ENCODE results near the gene APEX2. TPM values are rescaled to one million over a fixed set of nuclear protein-coding genes. Genes with fewer than 3 reads are reported as not detected.

APEX2 gene
- total RNA-seq, 1 experiment from 2014 or later, result 28.5 TPM

DNA sequence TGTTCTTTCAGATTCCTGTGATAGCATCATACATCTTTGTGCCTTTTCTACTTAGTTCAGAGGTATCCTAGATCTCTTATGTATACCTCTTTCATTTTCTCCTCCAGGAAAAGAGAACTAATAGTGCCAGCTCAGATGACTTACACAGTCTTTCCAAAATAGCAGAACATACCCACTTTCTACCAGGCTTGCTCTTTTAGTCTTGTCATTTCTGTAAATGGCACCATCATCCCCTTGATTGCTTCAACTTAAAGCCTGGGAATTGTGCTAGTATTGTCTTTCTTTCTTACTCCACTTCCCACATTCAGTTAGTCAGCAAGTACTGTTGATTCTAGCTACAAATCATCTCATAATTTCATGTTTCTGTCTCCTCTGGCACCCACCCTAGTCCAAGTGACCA is 5.1 kb downstream of the APEX2 start:
- H2BK15ac ChIP-seq (ENCODE audit: low read depth, low read length), result no peak overlapping the region
- no peaks in the 10 kb centered on the region for H4K20me1 ChIP-seq (ENCODE audit: control insufficient read depth, insufficient read depth, insufficient read length)
- no peak for DNase-seq
- no peaks in the 10 kb centered on the region for H3K27me3 ChIP-seq (ENCODE audit: insufficient read depth, low read length)
- H3K56ac ChIP-seq (ENCODE audit: insufficient read length, low read depth, low read length), result no peak overlapping the region
- Mint-ChIP-seq H3K4me3 (no peak overlapping the region), H3K27ac (no peak overlapping the region), H3K9me3 (peaks cover 60 to 62% of the 10 kb centered on the region in 2 experiments), H3K4me1 (peaks cover 4 to 7% of the 10 kb centered on the region in 2 experiments), H3K27me3 (ENCODE audit: low read depth) (peaks cover 1% of the 10 kb centered on the region; the same call in 1 of the 2 replicates), H3K36me3 (ENCODE audit: insufficient read depth in 1 of 3, low read depth in 3 of 3) (peaks cover 32 to 64% (median 45%) of the 10 kb centered on the region in 3 experiments)
- H2BK5ac ChIP-seq (ENCODE audit: insufficient read length, low read length), result no peak overlapping the region
- H2AK5ac ChIP-seq (ENCODE audit: insufficient read length, low read length), result no peak overlapping the region
- H3K79me1 ChIP-seq (ENCODE audit: insufficient read depth, low read depth, low read length, poor library complexity, severe bottlenecking), result no peaks in the 10 kb centered on the region
- H3K14ac ChIP-seq (ENCODE audit: insufficient read depth, low read length), result no peak overlapping the region
- no peak overlapping the region for H4K8ac ChIP-seq (replicated peaks; ENCODE audit: insufficient read length, low read depth, low read length)
- peaks cover 60% of the 10 kb centered on the region for H3K9me3 ChIP-seq (ENCODE audit: control insufficient read depth, low read depth, low read length)
- no peak overlapping the region for H3T11ph ChIP-seq (ENCODE audit: low read length)
- H2BK12ac ChIP-seq (ENCODE audit: insufficient read length, low read depth, low read length), result no peak overlapping the region
- H3K79me2 ChIP-seq (ENCODE audit: insufficient read depth, low read length), result no peaks in the 10 kb centered on the region
- no peak overlapping the region for H2AFZ ChIP-seq (ENCODE audit: low read length)
- H3K18ac ChIP-seq (ENCODE audit: insufficient read length, low read depth, low read length), result no peak overlapping the region
- H3K23me2 ChIP-seq (ENCODE audit: insufficient read length, low read depth, low read length, poor library complexity, severe bottlenecking), result peaks cover 3% of the 10 kb centered on the region
- no peak overlapping the region for H3K4ac ChIP-seq (ENCODE audit: low read depth, low read length)
- no peak overlapping the region for H2BK120ac ChIP-seq (ENCODE audit: low read depth, low read length, poor library complexity, severe bottlenecking)
- H4K91ac ChIP-seq (ENCODE audit: insufficient read length, low read depth, low read length), result no peak overlapping the region
- H3K4me1 ChIP-seq (ENCODE audit: insufficient read depth, low read length), result no peaks in the 10 kb centered on the region; the same call in 1 of the 2 replicates
- H3K9ac ChIP-seq (ENCODE audit: extremely low read depth, insufficient read length, low read length), result no peak overlapping the region
- no peak overlapping the region for H3K27ac ChIP-seq (ENCODE audit: insufficient read length, low read depth, low read length)
- no peak overlapping the region for H2BK20ac ChIP-seq (ENCODE audit: low read depth, low read length, poor library complexity, severe bottlenecking)
- no peak overlapping the region for H3K4me2 ChIP-seq (ENCODE audit: insufficient read depth, insufficient read length, low read length)
- TF ChIP-seq, protein P1, sequence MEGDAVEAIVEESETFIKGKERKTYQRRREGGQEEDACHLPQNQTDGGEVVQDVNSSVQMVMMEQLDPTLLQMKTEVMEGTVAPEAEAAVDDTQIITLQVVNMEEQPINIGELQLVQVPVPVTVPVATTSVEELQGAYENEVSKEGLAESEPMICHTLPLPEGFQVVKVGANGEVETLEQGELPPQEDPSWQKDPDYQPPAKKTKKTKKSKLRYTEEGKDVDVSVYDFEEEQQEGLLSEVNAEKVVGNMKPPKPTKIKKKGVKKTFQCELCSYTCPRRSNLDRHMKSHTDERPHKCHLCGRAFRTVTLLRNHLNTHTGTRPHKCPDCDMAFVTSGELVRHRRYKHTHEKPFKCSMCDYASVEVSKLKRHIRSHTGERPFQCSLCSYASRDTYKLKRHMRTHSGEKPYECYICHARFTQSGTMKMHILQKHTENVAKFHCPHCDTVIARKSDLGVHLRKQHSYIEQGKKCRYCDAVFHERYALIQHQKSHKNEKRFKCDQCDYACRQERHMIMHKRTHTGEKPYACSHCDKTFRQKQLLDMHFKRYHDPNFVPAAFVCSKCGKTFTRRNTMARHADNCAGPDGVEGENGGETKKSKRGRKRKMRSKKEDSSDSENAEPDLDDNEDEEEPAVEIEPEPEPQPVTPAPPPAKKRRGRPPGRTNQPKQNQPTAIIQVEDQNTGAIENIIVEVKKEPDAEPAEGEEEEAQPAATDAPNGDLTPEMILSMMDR (conservative IDR thresholded peaks at IDR 0.05), result no peak
- no peak overlapping the region for H3K23ac ChIP-seq (ENCODE audit: insufficient read length, low read depth, low read length)
- no peak overlapping the region for H4K5ac ChIP-seq (ENCODE audit: insufficient read length, low read depth, low read length)
